CD4-positive, alpha-beta T cell treated with Interleukin-4 for 4 hours (primary cell): ENCODE data around the gene DHRSX.
"Not testable (repeated sequence)": the region's sequence is repeated elsewhere in the genome, so short reads cannot be mapped to it uniquely, and the experiment has no call there.

Source experiments
- DNase-seq: peaks from one replicate; pipeline ENCODE4 v3.0.0-alpha.2; 2020

DHRSX gene

DNA sequence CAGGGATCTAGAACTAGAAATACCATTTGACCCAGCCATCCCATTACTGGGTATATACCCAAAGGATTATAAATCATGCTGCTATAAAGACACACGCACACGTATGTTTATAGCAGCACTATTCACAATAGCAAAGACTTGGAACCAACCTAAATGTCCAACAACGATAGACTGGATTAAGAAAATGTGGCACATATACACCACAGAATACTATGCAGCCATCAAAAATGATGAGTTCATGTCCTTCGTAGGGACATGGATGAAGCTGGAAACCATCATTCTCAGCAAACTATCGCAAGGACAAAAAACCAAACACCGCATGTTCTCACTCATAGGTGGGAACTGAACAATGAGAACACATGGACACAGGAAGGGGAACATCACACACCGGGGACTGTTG, 81.4 kb downstream of the DHRSX start:
- DNase-seq = not testable (repeated sequence)

DNA sequence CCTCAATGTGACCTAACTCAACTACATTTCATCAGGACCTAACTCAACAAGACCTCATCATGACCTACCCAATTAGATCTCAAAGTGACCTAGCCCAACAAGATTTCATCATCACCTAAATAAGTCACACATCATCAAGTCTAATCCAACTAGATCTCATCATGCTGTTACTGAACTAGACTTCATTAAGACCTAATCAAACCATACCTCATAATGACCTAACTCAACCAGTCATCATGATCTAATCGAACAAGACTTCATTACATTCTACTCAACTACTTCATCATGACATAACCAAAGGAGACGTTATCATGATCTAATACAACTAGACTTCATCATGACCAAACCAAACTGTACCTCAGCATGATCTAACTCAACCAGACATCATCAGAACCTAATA, 82.8 kb downstream of the DHRSX start:
- no peak for DNase-seq

DNA sequence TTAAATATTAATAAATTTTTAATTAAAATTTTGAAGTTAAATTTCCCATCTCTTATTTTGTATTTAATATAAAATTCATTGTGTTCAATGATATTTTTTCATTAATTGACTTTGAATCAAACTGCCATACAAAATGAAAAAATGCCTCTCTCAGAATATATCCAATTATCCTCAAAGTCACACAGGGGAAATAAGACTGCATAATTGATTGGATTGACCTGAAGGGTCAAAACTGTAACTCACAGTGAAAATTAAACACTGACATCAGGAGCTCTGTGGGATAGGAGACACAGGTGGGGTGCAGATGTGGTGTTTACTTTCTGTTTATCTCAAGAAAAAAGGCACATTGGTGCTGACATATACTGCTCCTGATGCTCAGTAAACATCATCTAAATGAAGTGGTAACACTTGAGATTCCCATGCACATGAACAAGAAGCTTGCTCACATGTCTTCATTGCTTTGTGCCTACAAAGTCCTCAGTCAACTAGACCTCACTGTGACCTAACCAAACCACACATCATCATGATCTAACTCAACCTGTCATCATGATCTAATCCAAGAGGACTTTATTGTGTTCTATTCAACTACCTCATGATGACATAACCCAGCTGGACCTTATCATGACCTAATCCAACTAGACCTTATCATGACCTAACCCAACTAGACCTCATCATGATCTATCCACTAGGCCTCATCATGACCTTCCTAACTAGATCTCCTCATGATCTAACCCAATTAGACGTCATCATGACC, 83.7 kb downstream of the DHRSX start:
- no peak for DNase-seq

- no peak for DNase-seq
Measured at GRCh38 chrX:2414384-2414783, 86.4 kb downstream of the DHRSX start.

- no peak for DNase-seq
Measured at GRCh38 chrX:2413969-2414368, 86.8 kb downstream of the DHRSX start.

- DNase-seq = no peak
Measured at GRCh38 chrX:2412131-2412530, 88.6 kb downstream of the DHRSX start.

- DNase-seq = no peak
Measured at GRCh38 chrX:2410279-2411020, 90.3 kb downstream of the DHRSX start.

DNA sequence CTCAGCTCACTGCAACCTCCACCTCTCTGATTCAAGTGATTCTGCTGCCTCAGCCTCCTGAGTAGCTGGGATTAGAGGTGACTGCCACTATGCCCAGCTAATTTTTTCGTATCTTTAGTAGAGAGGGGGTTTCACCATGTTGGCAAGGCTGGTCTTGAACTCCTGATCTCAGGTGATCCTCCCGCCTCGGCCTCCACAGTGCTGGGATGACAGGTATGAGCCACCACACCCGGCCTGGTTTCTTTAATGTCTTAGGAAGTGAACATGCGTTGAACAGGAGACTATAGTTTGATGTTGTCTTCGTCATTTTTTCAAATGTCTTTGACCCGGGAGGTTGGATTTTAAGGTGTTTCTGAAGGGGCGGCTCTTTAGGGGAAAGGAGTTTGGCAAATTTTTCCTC, 91.0 kb downstream of the DHRSX start:
- DNase-seq = no peak

GRCh38 chrX:2408856-2409255, 91.9 kb downstream of the DHRSX start:
- no peak for DNase-seq

DNA sequence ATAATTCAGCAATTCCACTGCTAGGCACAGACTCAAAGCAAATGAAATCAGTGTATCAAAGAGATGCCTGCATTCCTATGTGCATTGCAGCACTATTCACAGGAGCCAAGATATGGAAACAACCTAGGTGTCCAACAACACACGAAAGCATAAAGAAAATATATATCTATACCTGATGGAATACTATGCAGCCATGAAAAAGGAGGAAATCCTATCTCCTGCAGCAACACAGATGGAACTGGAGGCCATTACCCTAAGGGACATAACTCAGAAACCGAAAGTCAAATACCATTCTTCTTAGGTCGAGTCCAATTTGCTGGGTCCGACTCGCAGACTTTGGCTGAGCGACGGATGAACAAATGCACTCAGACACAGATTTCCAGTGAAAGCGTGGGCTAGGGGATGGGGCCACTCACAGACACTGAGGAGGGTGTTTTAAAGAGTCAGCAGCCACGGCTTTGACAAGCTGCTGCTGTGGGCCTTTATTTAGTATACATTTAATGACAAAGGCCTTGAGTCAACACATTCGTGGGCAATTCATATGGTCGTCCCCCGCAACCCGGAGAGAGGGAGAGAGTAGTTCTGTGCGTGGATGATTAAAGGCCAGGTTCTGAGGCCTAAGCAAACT, 93.8 kb downstream of the DHRSX start:
- no peak for DNase-seq

DNA sequence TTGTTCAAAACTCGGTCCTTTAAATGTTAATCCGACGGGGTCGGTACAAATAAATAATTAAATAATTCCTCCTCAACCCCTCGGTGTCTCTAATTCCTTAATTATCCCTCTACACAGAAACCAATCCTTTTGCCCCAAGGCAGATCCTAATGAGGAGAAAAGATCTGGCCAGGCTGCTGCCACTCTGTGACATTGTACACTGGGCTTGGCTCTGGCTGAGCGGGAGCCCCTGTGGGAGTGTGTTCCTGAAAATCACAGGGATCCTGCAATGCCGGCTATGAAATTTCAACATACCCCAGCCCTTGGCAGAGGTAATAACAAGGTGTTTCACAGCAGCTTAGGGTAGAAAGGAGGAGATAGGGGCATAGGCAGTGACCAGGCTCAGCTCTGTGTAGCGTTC, 96.0 kb downstream of the DHRSX start:
- DNase-seq = no peak

DNA sequence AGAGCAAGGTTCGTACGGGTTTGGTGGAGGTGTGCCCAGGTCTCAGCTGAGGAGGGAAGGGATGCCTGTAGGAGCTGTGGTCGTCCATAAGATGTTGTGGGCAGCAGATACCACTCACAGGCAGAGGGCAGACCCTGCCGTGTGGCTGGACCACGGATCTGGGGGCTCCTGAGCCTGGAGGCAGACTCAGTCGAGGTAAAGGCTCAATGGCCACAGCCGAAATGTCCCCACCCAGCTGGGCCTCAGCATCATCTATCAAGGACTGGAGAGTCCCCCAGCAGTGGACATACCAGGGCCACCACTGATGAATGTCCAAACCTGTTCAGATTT, 98.5 kb downstream of the DHRSX start:
- no peak for DNase-seq

GRCh38 chrX:2401590-2402360, 99.0 kb downstream of the DHRSX start:
- no peak for DNase-seq

DNA sequence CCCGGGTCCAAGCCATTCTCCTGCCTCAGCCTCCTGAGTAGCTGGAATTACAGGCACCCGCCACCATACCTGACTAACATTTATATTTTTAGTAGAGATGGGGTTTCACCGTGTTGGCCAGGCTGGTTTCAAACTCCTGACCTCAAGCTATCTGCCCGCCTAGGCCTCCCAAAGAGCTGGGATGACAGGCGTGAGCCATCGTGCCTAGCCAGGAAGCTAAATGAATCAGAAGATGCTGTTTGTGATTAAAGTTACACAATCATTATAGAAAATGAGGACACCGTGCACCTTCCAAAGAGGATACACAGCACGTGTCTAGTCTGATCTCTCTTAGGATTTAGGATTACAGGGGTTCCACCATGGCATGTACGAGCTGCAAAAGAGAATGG, 99.6 kb downstream of the DHRSX start:
- no peak for DNase-seq

DNA sequence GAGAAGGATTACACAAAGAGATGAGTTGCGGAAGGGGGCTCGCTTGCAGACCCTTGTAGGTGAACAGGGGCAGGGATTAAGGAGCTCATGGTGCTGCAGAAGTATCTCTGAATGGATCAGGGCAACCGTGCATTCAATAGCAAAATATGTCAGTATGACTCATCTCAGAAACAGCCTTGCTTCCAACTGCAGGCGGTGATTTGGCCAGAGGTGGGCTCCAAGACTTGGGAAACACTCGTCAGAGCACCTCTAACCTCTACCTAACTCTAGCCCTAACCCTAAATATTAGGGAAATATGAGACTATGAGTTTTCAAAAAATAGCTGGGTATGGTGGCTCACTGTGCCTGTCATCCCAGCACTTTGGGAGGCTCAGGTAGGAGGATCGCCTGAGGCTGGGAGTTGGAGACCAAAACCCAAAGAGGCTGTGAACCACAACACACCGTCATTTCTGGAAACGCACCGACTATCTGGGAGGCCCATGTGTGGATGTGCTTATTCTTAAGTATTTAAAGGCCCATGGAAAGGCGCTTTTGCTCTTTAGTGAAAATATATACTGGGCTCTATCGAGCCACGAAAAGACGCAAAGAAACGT, 102.6 kb downstream of the DHRSX start:
- DNase-seq = no peak

DNA sequence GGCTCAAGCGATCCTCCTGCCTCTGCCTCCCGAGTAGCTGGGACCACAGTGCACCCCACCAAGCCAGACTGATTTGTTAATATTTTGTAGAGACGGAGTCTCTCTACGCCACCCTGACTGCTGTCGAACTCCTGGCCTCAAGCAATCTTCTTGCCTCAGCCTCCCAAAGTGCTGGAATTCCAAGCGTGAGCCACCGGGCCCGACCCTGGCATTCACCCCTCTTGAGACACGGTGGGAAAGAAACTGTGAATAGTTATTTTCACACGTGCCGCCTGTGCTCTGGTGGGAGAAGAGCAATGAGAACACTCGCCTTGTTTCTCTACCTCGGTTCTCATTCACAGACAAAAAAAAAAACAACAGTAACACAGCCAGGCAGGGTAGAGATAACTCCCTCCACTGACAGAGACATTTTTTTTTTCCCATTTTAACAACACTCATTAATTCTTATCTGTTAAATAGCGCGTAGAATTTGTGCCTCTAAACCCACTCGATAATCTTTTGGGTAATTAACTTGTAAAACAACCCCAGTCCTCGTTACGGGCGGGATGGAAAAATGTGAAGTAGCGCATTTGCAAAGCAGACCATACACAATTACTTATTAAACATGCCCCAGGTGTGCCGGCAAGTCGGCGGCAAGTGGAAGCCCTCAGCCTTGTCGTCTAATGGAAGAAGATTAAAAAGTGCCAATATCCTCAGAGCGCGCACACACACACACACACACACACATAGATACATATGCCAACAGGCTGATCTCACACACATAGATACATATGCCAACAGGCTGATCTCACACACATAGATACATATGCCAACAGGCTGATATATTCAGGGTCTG, 103.3 kb downstream of the DHRSX start:
- DNase-seq = no peak

DNA sequence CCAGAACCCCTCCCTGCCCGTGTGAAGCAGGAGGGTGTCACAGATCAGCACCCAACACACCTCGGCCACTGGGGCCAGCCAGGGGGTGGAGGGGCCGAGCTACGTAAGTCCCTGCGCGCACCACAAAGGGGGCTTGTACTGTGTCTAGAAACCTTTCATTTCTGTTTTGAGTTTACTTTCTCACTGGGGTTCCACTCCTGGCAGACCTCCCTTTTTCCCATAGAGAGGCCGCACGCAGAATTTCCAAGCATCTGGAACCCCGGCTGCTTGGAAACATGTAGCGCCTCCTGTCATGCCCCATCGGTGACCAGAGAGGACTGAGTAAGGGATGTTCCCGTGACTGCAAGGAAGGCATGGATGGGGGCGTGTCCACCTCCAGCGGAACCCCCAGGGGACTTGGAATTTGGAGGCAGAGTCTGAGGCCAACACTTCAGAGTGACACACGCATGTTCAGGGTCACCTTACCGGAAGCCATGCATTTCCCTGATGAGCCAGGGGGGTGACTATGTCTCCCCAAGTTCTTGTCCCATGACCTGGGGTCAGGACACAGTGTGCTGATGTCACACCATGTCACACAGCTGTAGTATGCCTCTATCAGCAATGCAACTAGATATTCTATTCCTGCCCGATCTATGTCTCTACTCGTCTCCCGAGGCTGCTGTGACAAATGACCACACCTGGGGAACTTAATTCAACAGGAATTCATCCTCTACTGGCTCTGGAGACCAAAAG, 105.3 kb downstream of the DHRSX start:
- no peak for DNase-seq

- no peak for DNase-seq
Measured at GRCh38 chrX:2391869-2392606, 108.7 kb downstream of the DHRSX start.

GRCh38 chrX:2390754-2391153, 110.0 kb downstream of the DHRSX start:
- no peak for DNase-seq

DNA sequence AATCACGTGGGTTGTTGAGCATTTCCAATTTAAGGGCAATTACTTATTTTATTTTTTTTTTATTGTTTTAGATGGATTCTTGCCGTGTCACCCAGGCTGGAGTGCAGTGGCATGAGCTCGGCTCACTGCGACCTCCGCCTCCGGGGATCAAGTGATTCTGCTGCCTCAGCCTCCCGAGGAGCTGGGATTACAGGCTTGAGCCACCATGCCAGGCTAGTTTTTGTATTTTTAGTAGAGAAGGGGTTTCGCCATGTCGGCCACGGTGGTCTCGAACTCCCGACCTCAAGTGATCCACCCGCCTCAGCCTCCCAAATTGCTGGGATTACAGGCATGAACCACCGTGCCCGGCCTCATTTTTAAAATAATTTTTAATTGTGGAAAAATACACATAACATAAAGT, 111.0 kb downstream of the DHRSX start:
- not testable (repeated sequence) for DNase-seq

DNA sequence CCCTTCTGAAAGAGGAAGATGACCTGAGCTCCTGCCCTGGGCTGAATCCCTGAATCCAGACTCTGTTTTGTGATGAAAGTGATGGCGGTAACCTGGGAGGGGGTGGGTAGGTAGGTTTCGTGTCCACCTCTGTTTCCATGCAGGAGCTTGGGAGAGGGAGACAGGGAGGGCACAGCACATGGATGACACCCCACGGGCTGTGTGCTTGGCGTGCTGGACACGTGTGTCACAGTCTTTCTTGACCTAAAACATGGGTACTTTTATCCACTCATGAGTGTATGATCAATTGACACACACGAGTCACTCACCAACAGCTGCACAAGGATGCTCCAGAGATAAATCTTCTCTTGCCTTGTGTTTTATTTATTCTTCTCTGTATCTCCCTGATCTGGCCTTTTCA, 111.5 kb downstream of the DHRSX start:
- DNase-seq = no peak
